NCI-H146 treated with DMSO at 0.1 percent for 48 hours (cell line): Measurements from ENCODE around the gene HERC2.

Experiments
- DNase-seq: peaks from one replicate; lab custom pipeline; 2025; ENCODE audit not compliant: unreplicated experiment; lab: John Stamatoyannopoulos, UW

Gene HERC2

GRCh38 chr15:28116521-28117431 lies 205.2 kb downstream of the HERC2 start:
- no peak for DNase-seq

- no peak for DNase-seq
Measured at GRCh38 chr15:28115871-28116270, 206.1 kb downstream of the HERC2 start.

GRCh38 chr15:28114721-28115622 lies 207.0 kb downstream of the HERC2 start:
- no peak for DNase-seq

- DNase-seq, result no peak
Measured at GRCh38 chr15:28114114-28114455, 207.9 kb downstream of the HERC2 start.

GRCh38 chr15:28113394-28114113 lies 208.4 kb downstream of the HERC2 start:
- DNase-seq, result no peak

GRCh38 chr15:28112962-28113361 lies 209.0 kb downstream of the HERC2 start:
- DNase-seq, result no peak

- no peak for DNase-seq
Measured at GRCh38 chr15:28112101-28112760, 209.7 kb downstream of the HERC2 start.

- DNase-seq, result no peak
Measured at GRCh38 chr15:28111543-28111942, 210.4 kb downstream of the HERC2 start.

GRCh38 chr15:28110481-28110881 lies 211.5 kb downstream of the HERC2 start:
- no peak for DNase-seq

GRCh38 chr15:28109626-28110455 lies 212.1 kb downstream of the HERC2 start:
- no peak for DNase-seq

GRCh38 chr15:28107904-28108275 lies 214.1 kb downstream of the HERC2 start:
- DNase-seq, result no peak

GRCh38 chr15:28107111-28107903 lies 214.7 kb downstream of the HERC2 start:
- no peak for DNase-seq

- DNase-seq, result no peak
Measured at GRCh38 chr15:28106294-28107110, 215.5 kb downstream of the HERC2 start.

- no peak for DNase-seq
Measured at GRCh38 chr15:28105793-28106192, 216.2 kb downstream of the HERC2 start.

GRCh38 chr15:28105224-28105791 lies 216.7 kb downstream of the HERC2 start:
- no peak for DNase-seq

- DNase-seq, result no peak
Measured at GRCh38 chr15:28104326-28104725, 217.7 kb downstream of the HERC2 start.

GRCh38 chr15:28103831-28104230 lies 218.1 kb downstream of the HERC2 start:
- DNase-seq, result no peak

- no peak for DNase-seq
Measured at GRCh38 chr15:28101983-28102441, 220.0 kb downstream of the HERC2 start.
